ENCODE data around the gene ERGIC1. TPM values are rescaled to one million over a fixed set of nuclear protein-coding genes. Genes with fewer than 3 reads are reported as not detected.

ERGIC1 gene
- total and polyA plus RNA-seq, 2 of the 8 experiments (the other 6 are each of a cell fraction or from before 2014, with no cell fraction given): 95.3 to 106 TPM

DNA sequence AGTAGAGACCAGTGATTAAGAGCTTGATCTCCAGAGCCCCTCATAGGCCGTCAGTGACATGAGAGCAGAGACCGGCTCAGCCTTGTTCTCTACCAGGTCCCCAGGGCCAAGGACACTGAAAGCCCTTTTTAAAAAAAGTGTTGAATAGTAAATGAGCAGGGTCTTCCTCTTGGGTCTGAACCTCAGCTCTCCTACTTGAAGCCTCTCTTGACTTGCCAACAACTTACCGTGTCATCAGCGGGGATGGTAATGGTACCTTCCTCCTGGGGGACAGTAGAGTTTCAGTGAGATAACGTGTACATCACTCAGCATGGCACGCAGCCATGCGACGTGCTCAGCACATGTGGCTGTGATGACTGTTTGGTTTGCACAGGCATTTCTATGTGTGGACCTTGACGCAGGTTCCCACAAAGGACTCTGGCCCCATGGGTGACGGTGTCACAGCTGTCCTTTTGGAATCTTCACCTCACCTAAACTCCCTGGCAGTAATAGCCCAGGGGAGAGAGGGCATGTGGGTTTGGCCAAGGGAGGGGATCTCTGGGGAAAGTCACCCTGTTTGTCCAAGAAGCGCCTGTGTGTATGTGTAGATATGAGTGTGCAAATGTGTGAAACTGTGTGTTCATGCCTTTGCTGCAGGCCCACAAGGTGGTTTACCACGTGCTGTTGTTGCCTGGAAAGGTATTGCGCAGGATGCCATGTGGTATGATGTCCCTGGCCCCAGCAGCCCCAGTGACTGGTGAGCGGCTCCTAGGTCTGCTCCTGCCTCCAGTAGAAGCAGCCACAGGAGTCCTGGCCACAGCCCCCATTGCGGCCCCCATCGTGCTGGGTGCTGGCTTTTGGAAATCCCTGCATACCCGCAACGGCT lies 18.7 kb downstream of the ERGIC1 start (continued):
- no peak for TF ChIP-seq FOSL1 (IDR thresholded peaks at IDR 0.05; ENCODE audit: insufficient read depth, low read depth, low read length)
- TF ChIP-seq SIX5 (IDR thresholded peaks at IDR 0.05; ENCODE audit: low read depth, low read length): no peak
- no peak for TF ChIP-seq CBX5 (IDR thresholded peaks at IDR 0.05; ENCODE audit: low read depth, low read length)
- TF ChIP-seq, protein P1, sequence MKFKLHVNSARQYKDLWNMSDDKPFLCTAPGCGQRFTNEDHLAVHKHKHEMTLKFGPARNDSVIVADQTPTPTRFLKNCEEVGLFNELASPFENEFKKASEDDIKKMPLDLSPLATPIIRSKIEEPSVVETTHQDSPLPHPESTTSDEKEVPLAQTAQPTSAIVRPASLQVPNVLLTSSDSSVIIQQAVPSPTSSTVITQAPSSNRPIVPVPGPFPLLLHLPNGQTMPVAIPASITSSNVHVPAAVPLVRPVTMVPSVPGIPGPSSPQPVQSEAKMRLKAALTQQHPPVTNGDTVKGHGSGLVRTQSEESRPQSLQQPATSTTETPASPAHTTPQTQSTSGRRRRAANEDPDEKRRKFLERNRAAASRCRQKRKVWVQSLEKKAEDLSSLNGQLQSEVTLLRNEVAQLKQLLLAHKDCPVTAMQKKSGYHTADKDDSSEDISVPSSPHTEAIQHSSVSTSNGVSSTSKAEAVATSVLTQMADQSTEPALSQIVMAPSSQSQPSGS (IDR thresholded peaks at IDR 0.05; ENCODE audit: low read length): no peak
- no peak for TF ChIP-seq ASH2L (IDR thresholded peaks at IDR 0.05; ENCODE audit: low read length)
- no peak for TF ChIP-seq BRCA1 (IDR thresholded peaks at IDR 0.05; ENCODE audit: low read depth, low read length)
- TF ChIP-seq SUZ12 (IDR thresholded peaks at IDR 0.05; ENCODE audit: low read length): no peak
